HepG2 (cell line): ENCODE data around the gene ZNF813. TPM values are rescaled to one million over a fixed set of nuclear protein-coding genes. Genes with fewer than 3 reads are reported as not detected.

Source experiments
- ELF3 ChIP-seq: IDR thresholded peaks from 2 replicates; pipeline ENCODE4 v1.6.1; 2016; ENCODE audit warnings: missing genetic modification reagents, missing compliant biosample characterization
- KLF16 ChIP-seq, 2 experiments: sonication (generic) in 1 of 2; formaldehyde crosslinking in 1 of 2; IDR thresholded peaks; 2 replicates each; pipeline versions ENCODE4 v1.6.1 to v1.8.0; 2016 to 2023; ENCODE audit warnings: missing genetic modification reagents in 2 of 2, missing compliant biosample characterization in 1 of 2
- MAZ ChIP-seq, 2 experiments: sonication (generic) in 1 of 2; formaldehyde crosslinking in 1 of 2; IDR thresholded peaks; 2 replicates each; pipeline versions ENCODE4 v1.5.0 to v1.6.1; 2012 to 2020; ENCODE audit warnings: low read depth in 2 of 2, mild to moderate bottlenecking in 2 of 2, borderline replicate concordance in 1 of 2, improper control_type of control experiment in 1 of 2, low read length in 1 of 2, missing genetic modification reagents in 1 of 2, moderate library complexity in 1 of 2
- MYC ChIP-seq: sonication (generic); formaldehyde crosslinking; IDR thresholded peaks from 2 replicates; pipeline ENCODE4 v1.9.0; 2021; ENCODE audit warnings: missing genetic modification reagents, borderline replicate concordance
- POLR2G ChIP-seq: fragments of 200-400 bp; formaldehyde crosslinking; IDR thresholded peaks from 2 replicates; pipeline ENCODE4 v1.6.1; 2018; ENCODE audit warnings: mild to moderate bottlenecking, low read depth, low read length, moderate library complexity
- SOX6 ChIP-seq, 2 experiments: fragments of 450-650 bp in 1 of 2; sonication (generic) in 1 of 2; formaldehyde crosslinking in 1 of 2; IDR thresholded peaks; 2 replicates each; pipeline versions ENCODE4 v1.4.0 to v1.6.1; 2017 to 2020; ENCODE audit warnings: antibody characterized with exemption in 1 of 2, mild to moderate bottlenecking in 1 of 2, missing genetic modification reagents in 1 of 2
- ZNF530 ChIP-seq: sonication (generic); formaldehyde crosslinking; IDR thresholded peaks from 2 replicates; pipeline ENCODE4 v1.5.0; 2020; ENCODE audit warnings: low read depth, mild to moderate bottlenecking, missing genetic modification reagents
- ZNF749 ChIP-seq: sonication (generic); formaldehyde crosslinking; IDR thresholded peaks from 2 replicates; pipeline ENCODE4 v1.8.0; 2022; ENCODE audit warnings: mild to moderate bottlenecking, missing genetic modification reagents, moderate library complexity, borderline replicate concordance
- ZNF782 ChIP-seq: sonication (generic); formaldehyde crosslinking; IDR thresholded peaks from 2 replicates; pipeline ENCODE4 v1.4.0; 2020; ENCODE audit warnings: missing genetic modification reagents, mild to moderate bottlenecking, borderline replicate concordance
- polyA plus RNA-seq, 8 experiments: library from polyadenylated mRNA; depleted of rRNA in 3 of 8; stranded (reverse) in 7 of 8; unstranded in 1 of 8; fragments of >200 nt; fragmentation: Illumina TruSeq in 4 of 8; extraction: Trizol in 4 of 8; gene quantifications; 2 replicates each; pipeline versions ENCODE4 v1.2.1 to v1.2.3, GENCODE V29; 2011 to 2016; ENCODE audit warnings: low read depth in 4 of 8, missing spikeins in 1 of 8, mixed read lengths in 1 of 8; ENCODE audit not compliant: insufficient read depth in 1 of 8
- total RNA-seq, 5 experiments: library from RNA; depleted of rRNA; stranded (reverse); fragments of >200 nt; fragmentation: Illumina TruSeq; extraction: Trizol; gene quantifications; 2 replicates each; pipeline ENCODE4 v1.2.3, GENCODE V29; 2016; ENCODE audit warnings: low read depth in 1 of 5
- TF ChIP-seq, protein P1 (sequence below), 2 experiments: sonication (generic) in 1 of 2; formaldehyde crosslinking in 1 of 2; IDR thresholded peaks; 2 replicates each; pipeline versions ENCODE4 v1.4.0 to v1.6.1; 2018 to 2020; ENCODE audit warnings: missing genetic modification reagents in 2 of 2, borderline replicate concordance in 1 of 2, low read depth in 1 of 2, mild to moderate bottlenecking in 1 of 2, missing biosample characterization in 1 of 2
- TF ChIP-seq, protein P2 (sequence below): sonication (generic); formaldehyde crosslinking; IDR thresholded peaks from 2 replicates; pipeline ENCODE4 v1.8.1; 2023; ENCODE audit warnings: missing genetic modification reagents, inconsistent platforms, borderline replicate concordance
- TF ChIP-seq, protein P3 (sequence below): sonication (generic); formaldehyde crosslinking; IDR thresholded peaks from 2 replicates; pipeline ENCODE4 v1.4.0; 2020; ENCODE audit warnings: missing genetic modification reagents
- TF ChIP-seq, protein P4 (sequence below): sonication (generic); formaldehyde crosslinking; conservative IDR thresholded peaks from 2 replicates; pipeline ENCODE4 v1.8.0; 2022; ENCODE audit warnings: missing genetic modification reagents
- TF ChIP-seq, protein P5 (sequence below): sonication (generic); formaldehyde crosslinking; conservative IDR thresholded peaks from 2 replicates; pipeline ENCODE4 v1.4.0; 2020; ENCODE audit warnings: missing genetic modification reagents
- TF ChIP-seq, protein P6 (sequence below): sonication (generic); IDR thresholded peaks from 2 replicates; pipeline ENCODE4 v1.6.1; 2016; ENCODE audit warnings: low read depth, borderline replicate concordance

The ZNF813 gene
- total and polyA plus RNA-seq, 2 of the 13 experiments (the other 11 are each of a cell fraction or from before 2014, with no cell fraction given) = 2.1 to 8.9 TPM

DNA sequence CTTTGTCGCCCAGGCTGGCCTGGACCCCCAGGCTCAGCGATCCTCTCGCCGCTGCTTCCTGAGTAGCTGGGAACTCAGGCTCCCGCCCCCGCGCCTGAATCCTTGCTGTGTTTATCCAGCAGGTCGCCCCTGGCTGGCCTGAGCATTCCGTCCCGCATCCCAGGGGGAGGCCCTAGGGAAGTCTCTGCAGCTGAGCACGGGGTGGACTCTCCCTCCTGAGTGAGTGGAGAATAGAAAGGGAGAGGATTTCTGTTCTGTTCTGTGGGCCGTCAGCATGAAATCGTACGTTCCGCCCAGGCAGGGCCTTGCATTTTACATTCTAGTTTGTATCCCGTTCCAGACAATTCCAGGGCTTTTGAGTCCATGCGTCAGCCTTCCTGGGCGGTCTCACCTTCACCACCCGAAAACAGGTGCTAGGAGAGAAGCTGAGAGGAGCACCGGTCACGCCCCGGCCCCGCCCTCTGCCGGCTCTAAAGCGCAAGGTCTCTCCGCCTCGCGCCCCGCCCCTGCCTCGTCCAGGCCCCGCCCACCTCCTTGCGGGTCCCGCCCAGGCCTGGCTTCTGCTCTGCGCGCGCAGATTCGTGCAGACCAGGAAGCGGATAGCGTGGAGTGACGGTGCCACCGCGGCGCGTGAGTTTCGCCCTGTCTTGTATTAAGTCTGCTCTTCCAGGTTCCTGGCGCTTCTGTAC is 36.0 kb upstream of the ZNF813 start, which contains the start of gene ZNF761 (continued):
- TF ChIP-seq, protein P1, sequence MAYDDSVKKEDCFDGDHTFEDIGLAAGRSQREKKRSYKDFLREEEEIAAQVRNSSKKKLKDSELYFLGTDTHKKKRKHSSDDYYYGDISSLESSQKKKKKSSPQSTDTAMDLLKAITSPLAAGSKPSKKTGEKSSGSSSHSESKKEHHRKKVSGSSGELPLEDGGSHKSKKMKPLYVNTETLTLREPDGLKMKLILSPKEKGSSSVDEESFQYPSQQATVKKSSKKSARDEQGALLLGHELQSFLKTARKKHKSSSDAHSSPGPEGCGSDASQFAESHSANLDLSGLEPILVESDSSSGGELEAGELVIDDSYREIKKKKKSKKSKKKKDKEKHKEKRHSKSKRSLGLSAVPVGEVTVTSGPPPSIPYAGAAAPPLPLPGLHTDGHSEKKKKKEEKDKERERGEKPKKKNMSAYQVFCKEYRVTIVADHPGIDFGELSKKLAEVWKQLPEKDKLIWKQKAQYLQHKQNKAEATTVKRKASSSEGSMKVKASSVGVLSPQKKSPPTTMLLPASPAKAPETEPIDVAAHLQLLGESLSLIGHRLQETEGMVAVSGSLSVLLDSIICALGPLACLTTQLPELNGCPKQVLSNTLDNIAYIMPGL (CRISPR knock-in tag; IDR thresholded peaks at IDR 0.05; ENCODE audit: borderline replicate concordance in 1 of 2, low read depth in 1 of 2) = peak; percentile 60 to 68; a peak in 3 of 4 replicates
- TF ChIP-seq MAZ (IDR thresholded peaks at IDR 0.05; ENCODE audit: borderline replicate concordance, low read depth, low read length) (0 out of 2 replicates have a peak, but pooled peaks have one; percentile 47), MAZ (CRISPR knock-in tag; IDR thresholded peaks at IDR 0.05; ENCODE audit: low read depth) (no peak), ZNF782 (0 out of 2 replicates have a peak, but pooled peaks have one; percentile 21), MYC (CRISPR knock-in tag) (peak; percentile 56; the same call in 1 of the 2 replicates), POLR2G (peak; percentile 84), KLF16 (CRISPR knock-in tag; IDR thresholded peaks at IDR 0.05) (peak in 1 of 2 experiments; percentile 61; a peak in 2 of 4 replicates), SOX6 (IDR thresholded peaks at IDR 0.05) (no peak), SOX6 (CRISPR knock-in tag; IDR thresholded peaks at IDR 0.05) (peak; percentile 33; the same call in 1 of the 2 replicates), ZNF530 (no peak), ZNF749 (CRISPR knock-in tag) (peak; percentile 37; the same call in 1 of the 2 replicates), ELF3 (CRISPR knock-in tag) (peak; percentile 66)
- TF ChIP-seq, protein P2, sequence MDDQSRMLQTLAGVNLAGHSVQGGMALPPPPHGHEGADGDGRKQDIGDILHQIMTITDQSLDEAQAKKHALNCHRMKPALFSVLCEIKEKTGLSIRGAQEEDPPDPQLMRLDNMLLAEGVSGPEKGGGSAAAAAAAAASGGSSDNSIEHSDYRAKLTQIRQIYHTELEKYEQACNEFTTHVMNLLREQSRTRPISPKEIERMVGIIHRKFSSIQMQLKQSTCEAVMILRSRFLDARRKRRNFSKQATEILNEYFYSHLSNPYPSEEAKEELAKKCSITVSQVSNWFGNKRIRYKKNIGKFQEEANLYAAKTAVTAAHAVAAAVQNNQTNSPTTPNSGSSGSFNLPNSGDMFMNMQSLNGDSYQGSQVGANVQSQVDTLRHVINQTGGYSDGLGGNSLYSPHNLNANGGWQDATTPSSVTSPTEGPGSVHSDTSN = no peak
- TF ChIP-seq, protein P3, sequence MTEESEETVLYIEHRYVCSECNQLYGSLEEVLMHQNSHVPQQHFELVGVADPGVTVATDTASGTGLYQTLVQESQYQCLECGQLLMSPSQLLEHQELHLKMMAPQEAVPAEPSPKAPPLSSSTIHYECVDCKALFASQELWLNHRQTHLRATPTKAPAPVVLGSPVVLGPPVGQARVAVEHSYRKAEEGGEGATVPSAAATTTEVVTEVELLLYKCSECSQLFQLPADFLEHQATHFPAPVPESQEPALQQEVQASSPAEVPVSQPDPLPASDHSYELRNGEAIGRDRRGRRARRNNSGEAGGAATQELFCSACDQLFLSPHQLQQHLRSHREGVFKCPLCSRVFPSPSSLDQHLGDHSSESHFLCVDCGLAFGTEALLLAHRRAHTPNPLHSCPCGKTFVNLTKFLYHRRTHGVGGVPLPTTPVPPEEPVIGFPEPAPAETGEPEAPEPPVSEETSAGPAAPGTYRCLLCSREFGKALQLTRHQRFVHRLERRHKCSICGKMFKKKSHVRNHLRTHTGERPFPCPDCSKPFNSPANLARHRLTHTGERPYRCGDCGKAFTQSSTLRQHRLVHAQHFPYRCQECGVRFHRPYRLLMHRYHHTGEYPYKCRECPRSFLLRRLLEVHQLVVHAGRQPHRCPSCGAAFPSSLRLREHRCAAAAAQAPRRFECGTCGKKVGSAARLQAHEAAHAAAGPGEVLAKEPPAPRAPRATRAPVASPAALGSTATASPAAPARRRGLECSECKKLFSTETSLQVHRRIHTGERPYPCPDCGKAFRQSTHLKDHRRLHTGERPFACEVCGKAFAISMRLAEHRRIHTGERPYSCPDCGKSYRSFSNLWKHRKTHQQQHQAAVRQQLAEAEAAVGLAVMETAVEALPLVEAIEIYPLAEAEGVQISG (CRISPR knock-in tag) = peak; percentile 12; the same call in 1 of the 2 replicates
- TF ChIP-seq, protein P4, sequence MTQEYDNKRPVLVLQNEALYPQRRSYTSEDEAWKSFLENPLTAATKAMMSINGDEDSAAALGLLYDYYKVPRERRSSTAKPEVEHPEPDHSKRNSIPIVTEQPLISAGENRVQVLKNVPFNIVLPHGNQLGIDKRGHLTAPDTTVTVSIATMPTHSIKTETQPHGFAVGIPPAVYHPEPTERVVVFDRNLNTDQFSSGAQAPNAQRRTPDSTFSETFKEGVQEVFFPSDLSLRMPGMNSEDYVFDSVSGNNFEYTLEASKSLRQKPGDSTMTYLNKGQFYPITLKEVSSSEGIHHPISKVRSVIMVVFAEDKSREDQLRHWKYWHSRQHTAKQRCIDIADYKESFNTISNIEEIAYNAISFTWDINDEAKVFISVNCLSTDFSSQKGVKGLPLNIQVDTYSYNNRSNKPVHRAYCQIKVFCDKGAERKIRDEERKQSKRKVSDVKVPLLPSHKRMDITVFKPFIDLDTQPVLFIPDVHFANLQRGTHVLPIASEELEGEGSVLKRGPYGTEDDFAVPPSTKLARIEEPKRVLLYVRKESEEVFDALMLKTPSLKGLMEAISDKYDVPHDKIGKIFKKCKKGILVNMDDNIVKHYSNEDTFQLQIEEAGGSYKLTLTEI = no peak
- TF ChIP-seq, protein P5, sequence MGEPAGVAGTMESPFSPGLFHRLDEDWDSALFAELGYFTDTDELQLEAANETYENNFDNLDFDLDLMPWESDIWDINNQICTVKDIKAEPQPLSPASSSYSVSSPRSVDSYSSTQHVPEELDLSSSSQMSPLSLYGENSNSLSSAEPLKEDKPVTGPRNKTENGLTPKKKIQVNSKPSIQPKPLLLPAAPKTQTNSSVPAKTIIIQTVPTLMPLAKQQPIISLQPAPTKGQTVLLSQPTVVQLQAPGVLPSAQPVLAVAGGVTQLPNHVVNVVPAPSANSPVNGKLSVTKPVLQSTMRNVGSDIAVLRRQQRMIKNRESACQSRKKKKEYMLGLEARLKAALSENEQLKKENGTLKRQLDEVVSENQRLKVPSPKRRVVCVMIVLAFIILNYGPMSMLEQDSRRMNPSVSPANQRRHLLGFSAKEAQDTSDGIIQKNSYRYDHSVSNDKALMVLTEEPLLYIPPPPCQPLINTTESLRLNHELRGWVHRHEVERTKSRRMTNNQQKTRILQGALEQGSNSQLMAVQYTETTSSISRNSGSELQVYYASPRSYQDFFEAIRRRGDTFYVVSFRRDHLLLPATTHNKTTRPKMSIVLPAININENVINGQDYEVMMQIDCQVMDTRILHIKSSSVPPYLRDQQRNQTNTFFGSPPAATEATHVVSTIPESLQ (CRISPR knock-in tag) = no peak
- TF ChIP-seq, protein P6, sequence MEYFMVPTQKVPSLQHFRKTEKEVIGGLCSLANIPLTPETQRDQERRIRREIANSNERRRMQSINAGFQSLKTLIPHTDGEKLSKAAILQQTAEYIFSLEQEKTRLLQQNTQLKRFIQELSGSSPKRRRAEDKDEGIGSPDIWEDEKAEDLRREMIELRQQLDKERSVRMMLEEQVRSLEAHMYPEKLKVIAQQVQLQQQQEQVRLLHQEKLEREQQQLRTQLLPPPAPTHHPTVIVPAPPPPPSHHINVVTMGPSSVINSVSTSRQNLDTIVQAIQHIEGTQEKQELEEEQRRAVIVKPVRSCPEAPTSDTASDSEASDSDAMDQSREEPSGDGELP = peak; percentile 4; the same call in 1 of the 2 replicates
